ENCODE data around the gene CMKLR1.

DNA sequence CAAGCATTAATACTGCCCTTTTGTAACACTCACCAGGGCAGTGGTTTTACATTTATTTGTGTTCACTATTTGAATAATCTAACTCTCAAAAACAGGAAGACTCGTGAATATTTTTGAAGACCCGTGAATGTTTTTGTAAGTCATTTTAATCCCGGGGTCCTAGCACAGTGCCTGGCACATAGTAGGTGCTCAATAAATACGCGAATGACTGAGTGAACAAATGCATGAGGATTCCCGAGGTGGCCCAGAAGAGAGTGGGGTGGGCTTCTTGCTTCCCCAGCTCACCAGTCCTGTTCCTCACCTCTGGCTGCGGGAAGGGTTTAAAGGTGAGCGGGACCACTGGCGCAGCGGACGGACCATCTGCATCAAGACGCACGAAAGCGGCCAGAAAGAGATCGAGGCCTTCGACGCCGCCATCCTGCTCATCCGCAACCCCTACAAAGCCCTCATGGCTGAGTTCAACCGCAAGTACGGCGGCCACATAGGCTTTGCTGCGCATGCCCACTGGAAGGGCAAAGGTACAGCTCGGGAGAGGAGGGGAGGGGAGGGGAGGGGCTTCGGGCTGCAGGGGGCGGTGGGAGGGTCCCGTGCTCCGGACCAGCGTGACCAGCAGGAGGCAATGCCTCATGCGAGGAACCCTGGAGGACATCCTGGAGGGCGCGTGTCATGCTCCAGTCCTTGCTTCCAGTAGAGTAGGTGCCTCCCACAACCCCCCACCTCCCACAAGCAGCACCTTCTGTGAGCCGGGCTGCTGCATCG is 98.9 kb downstream of the CMKLR1 start:
- TF ChIP-seq POLR2A (IDR thresholded peaks at IDR 0.05) = no peak
- TF ChIP-seq, protein P1, sequence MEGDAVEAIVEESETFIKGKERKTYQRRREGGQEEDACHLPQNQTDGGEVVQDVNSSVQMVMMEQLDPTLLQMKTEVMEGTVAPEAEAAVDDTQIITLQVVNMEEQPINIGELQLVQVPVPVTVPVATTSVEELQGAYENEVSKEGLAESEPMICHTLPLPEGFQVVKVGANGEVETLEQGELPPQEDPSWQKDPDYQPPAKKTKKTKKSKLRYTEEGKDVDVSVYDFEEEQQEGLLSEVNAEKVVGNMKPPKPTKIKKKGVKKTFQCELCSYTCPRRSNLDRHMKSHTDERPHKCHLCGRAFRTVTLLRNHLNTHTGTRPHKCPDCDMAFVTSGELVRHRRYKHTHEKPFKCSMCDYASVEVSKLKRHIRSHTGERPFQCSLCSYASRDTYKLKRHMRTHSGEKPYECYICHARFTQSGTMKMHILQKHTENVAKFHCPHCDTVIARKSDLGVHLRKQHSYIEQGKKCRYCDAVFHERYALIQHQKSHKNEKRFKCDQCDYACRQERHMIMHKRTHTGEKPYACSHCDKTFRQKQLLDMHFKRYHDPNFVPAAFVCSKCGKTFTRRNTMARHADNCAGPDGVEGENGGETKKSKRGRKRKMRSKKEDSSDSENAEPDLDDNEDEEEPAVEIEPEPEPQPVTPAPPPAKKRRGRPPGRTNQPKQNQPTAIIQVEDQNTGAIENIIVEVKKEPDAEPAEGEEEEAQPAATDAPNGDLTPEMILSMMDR (IDR thresholded peaks at IDR 0.05) = no peak
- no peak for TF ChIP-seq POLR2AphosphoS5 (IDR thresholded peaks at IDR 0.05)

Measured in gastroesophageal sphincter (tissue), 3 donors.